Loucy (cell line): Measurements from ENCODE around the gene C15orf62.

ENCODE experiments used
- H2AFZ ChIP-seq: fragments of 200-600 bp; sonication (generic); 2 replicates; pipeline ENCODE4 v1.6.0; 2016; ENCODE audit warnings: antibody characterized with exemption, mild to moderate bottlenecking, low read length, moderate library complexity
- H3F3A ChIP-seq: fragments of 200-600 bp; 2 replicates; pipeline ENCODE4 v1.6.0; 2016; ENCODE audit warnings: antibody characterized with exemption, low read depth, mild to moderate bottlenecking
- H3K27me3 ChIP-seq: fragments of 200-600 bp; sonication (generic); 2 replicates; pipeline ENCODE4 v1.6.1; 2014; ENCODE audit warnings: low read length, mild to moderate bottlenecking; ENCODE audit not compliant: insufficient read depth, poor library complexity, severe bottlenecking
- H3K36me3 ChIP-seq: fragments of 200-600 bp; sonication (generic); 2 replicates; pipeline ENCODE4 v1.6.1; 2016; ENCODE audit warnings: low read length; ENCODE audit not compliant: insufficient read depth
- H3K4me1 ChIP-seq: fragments of 200-600 bp; sonication (generic); 2 replicates; pipeline ENCODE4 v1.5.1; 2014; ENCODE audit warnings: low read length, mild to moderate bottlenecking; ENCODE audit not compliant: insufficient read depth, poor library complexity, severe bottlenecking
- H3K4me2 ChIP-seq: fragments of 200-600 bp; sonication (generic); 2 replicates; pipeline ENCODE4 v1.6.0; 2014; ENCODE audit warnings: antibody characterized with exemption, low read length, low read depth, mild to moderate bottlenecking; ENCODE audit not compliant: poor library complexity, severe bottlenecking
- H3K4me3 ChIP-seq: fragments of 200-600 bp; sonication (generic); 2 replicates; pipeline ENCODE4 v1.5.1; 2014; ENCODE audit warnings: low read length, mild to moderate bottlenecking, mixed read lengths; ENCODE audit not compliant: poor library complexity, severe bottlenecking
- H3K79me2 ChIP-seq: fragments of 200-600 bp; sonication (generic); 2 replicates; pipeline ENCODE4 v1.6.1; 2014; ENCODE audit warnings: low read length; ENCODE audit not compliant: insufficient read depth
- H3K9ac ChIP-seq: fragments of 200-600 bp; sonication (generic); 2 replicates; pipeline ENCODE4 v1.6.0; 2014; ENCODE audit warnings: mild to moderate bottlenecking, low read depth, low read length, moderate library complexity; ENCODE audit not compliant: poor library complexity, severe bottlenecking
- H3K9me2 ChIP-seq: fragments of 200-600 bp; sonication (generic); replicated peaks from 2 replicates; pipeline ENCODE4 v1.6.1; 2016; ENCODE audit warnings: low read depth, low read length, mixed read lengths
- H3K9me3 ChIP-seq: fragments of 200-600 bp; sonication (generic); 2 replicates; pipeline ENCODE4 v1.6.1; 2014; ENCODE audit warnings: mild to moderate bottlenecking, antibody characterized with exemption, low read length, low read depth; ENCODE audit not compliant: insufficient read depth
- H4K20me1 ChIP-seq: fragments of 200-600 bp; sonication (generic); 2 replicates; pipeline ENCODE4 v1.6.0; 2014; ENCODE audit warnings: antibody characterized with exemption, low read length, mild to moderate bottlenecking; ENCODE audit not compliant: insufficient read depth, poor library complexity, severe bottlenecking
- EZH2phosphoT487 ChIP-seq: fragments of 200-600 bp; IDR thresholded peaks from 2 replicates; pipeline ENCODE4 v1.6.1; 2018; ENCODE audit warnings: antibody characterized with exemption, mild to moderate bottlenecking, moderate library complexity, borderline replicate concordance
- TF ChIP-seq, protein P1 (sequence below): fragments of 200-600 bp; sonication (generic); conservative IDR thresholded peaks from 2 replicates; pipeline ENCODE4 v1.5.1; 2014; ENCODE audit warnings: mild to moderate bottlenecking, antibody characterized with exemption, low read length

Gene C15orf62, protein sequence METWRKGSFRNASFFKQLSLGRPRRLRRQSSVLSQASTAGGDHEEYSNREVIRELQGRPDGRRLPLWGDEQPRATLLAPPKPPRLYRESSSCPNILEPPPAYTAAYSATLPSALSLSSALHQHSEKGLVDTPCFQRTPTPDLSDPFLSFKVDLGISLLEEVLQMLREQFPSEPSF

DNA sequence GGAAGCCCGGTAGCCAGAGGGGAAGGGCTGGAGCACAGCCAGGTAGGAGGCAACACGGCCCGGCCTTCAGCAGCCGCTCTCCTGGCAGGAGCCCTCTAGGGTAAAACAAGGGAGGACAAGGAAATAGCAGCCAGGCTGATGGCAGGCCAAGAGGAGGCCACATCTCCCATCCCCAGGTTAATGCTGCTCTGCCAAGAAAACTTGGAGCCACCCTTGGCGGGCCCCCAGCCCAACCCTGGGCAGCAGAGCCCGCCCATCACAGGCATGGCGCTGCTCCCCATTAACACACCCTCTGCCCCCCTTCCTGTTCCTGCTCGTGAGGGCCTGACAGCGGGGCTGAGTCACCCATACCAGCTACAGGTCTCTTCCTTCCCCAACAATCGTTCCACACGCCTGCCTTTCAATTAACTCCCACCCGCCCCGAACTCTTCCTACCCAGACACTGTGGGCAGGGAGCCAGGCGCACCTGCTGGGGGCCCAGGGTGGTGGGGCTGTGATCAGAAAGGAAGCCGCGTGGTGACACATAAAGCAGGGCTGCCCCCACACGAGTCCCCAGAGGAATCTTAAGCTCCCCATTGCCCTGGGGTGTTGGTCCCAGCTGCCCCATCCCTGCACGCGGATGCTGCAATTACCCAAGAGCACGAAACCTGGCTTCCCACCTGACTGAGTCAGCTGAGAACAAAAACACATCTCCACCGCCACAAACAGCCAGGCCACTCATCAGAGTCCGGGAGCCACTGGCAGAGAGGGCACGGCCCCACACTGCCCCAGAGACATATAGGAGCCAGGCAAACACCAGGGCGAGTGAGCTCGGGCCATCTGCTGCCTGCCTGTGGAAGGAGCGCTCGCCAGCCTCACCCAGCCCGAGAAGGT is at the start of gene C15orf62:
Gene C15orf62, plus strand, starts transcription at position 707 of the 873 bp plus-strand sequence. CDS start 516 bp downstream, outside the sequence.
- H3K36me3 ChIP-seq: no peaks in the 10 kb centered on the region; the same call in none of the 2 replicates
- peaks cover 65% of the 10 kb centered on the region for H3K4me1 ChIP-seq
- peak within 1 kb of the TSS; percentile 70 for H3K4me3 ChIP-seq

DNA sequence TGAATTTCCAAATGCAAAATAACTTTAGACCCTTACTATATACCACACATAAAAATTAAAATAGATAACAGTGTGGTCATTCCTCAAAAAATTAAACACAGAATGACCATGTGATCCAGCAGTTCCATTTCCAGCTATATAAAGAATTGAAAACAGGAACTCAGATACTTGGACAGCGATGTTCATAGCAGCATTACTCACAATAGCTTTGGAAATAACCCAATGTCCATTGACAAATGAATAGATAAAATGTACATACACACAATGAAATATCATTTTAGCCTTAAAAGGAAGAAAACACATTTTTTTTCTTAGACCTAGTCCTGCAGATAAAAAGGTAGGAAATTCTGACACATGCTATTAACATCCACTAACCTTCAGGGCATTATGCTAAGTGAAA is 48.1 kb upstream of the C15orf62 start:
- Histone ChIP-seq H3K9me3 (no peaks in the 10 kb centered on the region), H3K4me1 (no peaks in the 10 kb centered on the region), H3K27me3 (no peaks in the 10 kb centered on the region), H2AFZ (no peak overlapping the region), H3K4me3 (no peak overlapping the region), H3K4me2 (no peak overlapping the region), H3K9me2 (no peaks in the 10 kb centered on the region), H3K79me2 (no peaks in the 10 kb centered on the region), H3K36me3 (peaks cover 69% of the 10 kb centered on the region), H3K9ac (no peak overlapping the region), H3F3A (peaks cover 4% of the 10 kb centered on the region; the same call in 1 of the 2 replicates), H4K20me1 (no peaks in the 10 kb centered on the region)
- TF ChIP-seq EZH2phosphoT487: no peak
- TF ChIP-seq, protein P1, sequence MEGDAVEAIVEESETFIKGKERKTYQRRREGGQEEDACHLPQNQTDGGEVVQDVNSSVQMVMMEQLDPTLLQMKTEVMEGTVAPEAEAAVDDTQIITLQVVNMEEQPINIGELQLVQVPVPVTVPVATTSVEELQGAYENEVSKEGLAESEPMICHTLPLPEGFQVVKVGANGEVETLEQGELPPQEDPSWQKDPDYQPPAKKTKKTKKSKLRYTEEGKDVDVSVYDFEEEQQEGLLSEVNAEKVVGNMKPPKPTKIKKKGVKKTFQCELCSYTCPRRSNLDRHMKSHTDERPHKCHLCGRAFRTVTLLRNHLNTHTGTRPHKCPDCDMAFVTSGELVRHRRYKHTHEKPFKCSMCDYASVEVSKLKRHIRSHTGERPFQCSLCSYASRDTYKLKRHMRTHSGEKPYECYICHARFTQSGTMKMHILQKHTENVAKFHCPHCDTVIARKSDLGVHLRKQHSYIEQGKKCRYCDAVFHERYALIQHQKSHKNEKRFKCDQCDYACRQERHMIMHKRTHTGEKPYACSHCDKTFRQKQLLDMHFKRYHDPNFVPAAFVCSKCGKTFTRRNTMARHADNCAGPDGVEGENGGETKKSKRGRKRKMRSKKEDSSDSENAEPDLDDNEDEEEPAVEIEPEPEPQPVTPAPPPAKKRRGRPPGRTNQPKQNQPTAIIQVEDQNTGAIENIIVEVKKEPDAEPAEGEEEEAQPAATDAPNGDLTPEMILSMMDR: no peak

More for the DNA sequence above, at the start of gene C15orf62:
- no peaks in the 10 kb centered on the region for H3K9me3 ChIP-seq
- peaks cover 13% of the 10 kb centered on the region for H3F3A ChIP-seq
- H3K79me2 ChIP-seq: peaks cover 39% of the 10 kb centered on the region
- TF ChIP-seq EZH2phosphoT487: no peak
- TF ChIP-seq, protein P1: no peak
- peak within 1 kb of the TSS; percentile 34; the same call in 1 of the 2 replicates for H2AFZ ChIP-seq
- no peaks in the 10 kb centered on the region for H3K27me3 ChIP-seq
- H4K20me1 ChIP-seq: peaks cover 7% of the 10 kb centered on the region
- H3K4me2 ChIP-seq: peak within 1 kb of the TSS; percentile 78
- peak within 1 kb of the TSS; percentile 80 for H3K9ac ChIP-seq
- H3K9me2 ChIP-seq: no peaks in the 10 kb centered on the region

DNA sequence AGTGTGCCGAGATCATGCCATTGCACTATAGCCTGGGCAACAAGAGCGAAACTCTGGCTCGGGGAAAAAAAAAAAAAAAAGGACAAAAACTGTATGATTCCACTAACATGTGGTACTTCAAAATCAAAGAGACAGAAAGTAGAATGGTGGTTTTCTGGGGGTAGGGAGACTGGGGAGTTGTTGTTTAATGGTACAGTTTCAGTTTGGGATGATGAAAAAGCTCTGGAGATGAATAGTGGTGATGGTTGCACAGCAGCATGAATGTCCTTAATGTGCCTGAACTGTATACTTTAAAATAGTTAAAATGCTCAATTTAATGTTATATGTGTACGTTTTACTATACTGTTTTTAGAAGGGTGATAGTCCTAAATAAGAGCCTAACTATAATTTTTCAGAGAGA is 47.4 kb upstream of the C15orf62 start:
- H3K9ac ChIP-seq: no peak overlapping the region
- H3K36me3 ChIP-seq: peaks cover 65% of the 10 kb centered on the region
- H3K9me3 ChIP-seq: no peaks in the 10 kb centered on the region
- no peaks in the 10 kb centered on the region for H4K20me1 ChIP-seq
- TF ChIP-seq, protein P1: no peak
- no peak for TF ChIP-seq EZH2phosphoT487
- no peaks in the 10 kb centered on the region for H3K9me2 ChIP-seq
- H3K4me2 ChIP-seq: no peak overlapping the region
- H3K27me3 ChIP-seq: no peaks in the 10 kb centered on the region
- H3F3A ChIP-seq: peaks cover 4% of the 10 kb centered on the region; the same call in 1 of the 2 replicates
- H3K4me1 ChIP-seq: no peaks in the 10 kb centered on the region
- H2AFZ ChIP-seq: no peak overlapping the region
- no peaks in the 10 kb centered on the region for H3K79me2 ChIP-seq
- no peak overlapping the region for H3K4me3 ChIP-seq
